22Rv1 (cell line): Measurements from ENCODE around the gene GTPBP1.

Source experiments
- ZFX ChIP-seq: fragments of 450-650 bp; IDR thresholded peaks from 2 replicates; pipeline ENCODE4 v1.6.1; 2017; ENCODE audit warnings: antibody characterized with exemption, borderline replicate concordance
- TF ChIP-seq, protein P1 (sequence below): fragments of 450-650 bp; IDR thresholded peaks from 2 replicates; pipeline ENCODE4 v1.5.1; 2017; ENCODE audit warnings: mild to moderate bottlenecking

DNA sequence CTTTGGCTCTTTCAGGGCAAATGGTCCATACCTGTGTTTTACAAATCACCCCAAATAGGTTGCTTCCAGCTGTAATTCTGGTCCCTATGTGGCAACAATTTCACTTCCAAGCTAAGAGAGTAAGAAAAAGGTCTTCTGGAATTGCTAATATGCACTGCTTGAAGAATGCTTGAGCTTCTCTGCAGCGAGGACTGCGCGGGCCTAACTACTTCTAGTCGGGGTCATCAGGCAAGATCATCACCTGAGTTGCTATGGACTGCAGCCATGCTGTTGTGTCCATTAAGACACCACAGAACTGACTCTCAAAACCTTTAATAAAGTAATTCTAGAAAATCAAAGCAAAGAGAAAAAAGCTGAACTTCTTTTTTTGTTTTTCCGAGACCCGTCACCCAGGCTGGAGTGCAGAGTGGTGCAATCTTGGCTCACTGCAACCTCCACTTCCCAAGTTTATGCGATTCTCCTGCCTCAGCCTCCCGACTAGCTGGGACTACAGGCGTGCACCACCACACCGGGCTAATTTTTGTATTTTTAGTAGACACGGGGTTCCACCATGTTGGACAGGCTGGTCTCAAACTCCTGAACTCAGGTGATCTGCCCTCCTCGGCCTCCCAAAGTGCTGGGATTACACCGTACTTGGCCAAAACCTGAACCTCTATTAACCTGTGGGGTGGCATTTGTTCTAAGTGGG lies 7.2 kb upstream of the GTPBP1 start:
- TF ChIP-seq, protein P1, sequence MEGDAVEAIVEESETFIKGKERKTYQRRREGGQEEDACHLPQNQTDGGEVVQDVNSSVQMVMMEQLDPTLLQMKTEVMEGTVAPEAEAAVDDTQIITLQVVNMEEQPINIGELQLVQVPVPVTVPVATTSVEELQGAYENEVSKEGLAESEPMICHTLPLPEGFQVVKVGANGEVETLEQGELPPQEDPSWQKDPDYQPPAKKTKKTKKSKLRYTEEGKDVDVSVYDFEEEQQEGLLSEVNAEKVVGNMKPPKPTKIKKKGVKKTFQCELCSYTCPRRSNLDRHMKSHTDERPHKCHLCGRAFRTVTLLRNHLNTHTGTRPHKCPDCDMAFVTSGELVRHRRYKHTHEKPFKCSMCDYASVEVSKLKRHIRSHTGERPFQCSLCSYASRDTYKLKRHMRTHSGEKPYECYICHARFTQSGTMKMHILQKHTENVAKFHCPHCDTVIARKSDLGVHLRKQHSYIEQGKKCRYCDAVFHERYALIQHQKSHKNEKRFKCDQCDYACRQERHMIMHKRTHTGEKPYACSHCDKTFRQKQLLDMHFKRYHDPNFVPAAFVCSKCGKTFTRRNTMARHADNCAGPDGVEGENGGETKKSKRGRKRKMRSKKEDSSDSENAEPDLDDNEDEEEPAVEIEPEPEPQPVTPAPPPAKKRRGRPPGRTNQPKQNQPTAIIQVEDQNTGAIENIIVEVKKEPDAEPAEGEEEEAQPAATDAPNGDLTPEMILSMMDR, result no peak
- TF ChIP-seq ZFX, result no peak
